IPS DF 6.9 (cell line): ENCODE data around the gene CDCA3.

Source experiments
- DNase-seq: peaks from one replicate; pipeline ENCODE4 v3.0.0-alpha.2; 2013; ENCODE audit warnings: low read depth, low spot score
- H3K27ac ChIP-seq: one replicate; pipeline ENCODE4 v1.5.1; 2013; ENCODE audit warnings: low read length, control low read depth
- H3K27me3 ChIP-seq: 2 replicates; pipeline ENCODE4 v1.6.1; 2013; ENCODE audit warnings: mild to moderate bottlenecking, low read length; ENCODE audit not compliant: control insufficient read depth, insufficient read depth
- H3K36me3 ChIP-seq: 2 replicates; pipeline ENCODE4 v1.6.1; 2013; ENCODE audit warnings: low read length; ENCODE audit not compliant: control insufficient read depth, insufficient read depth
- H3K4me1 ChIP-seq: 2 replicates; pipeline ENCODE4 v1.6.1; 2013; ENCODE audit warnings: low read length; ENCODE audit not compliant: control insufficient read depth, insufficient read depth
- H3K4me3 ChIP-seq: 2 replicates; pipeline ENCODE4 v1.5.1; 2013; ENCODE audit warnings: mild to moderate bottlenecking, low read length
- H3K9me3 ChIP-seq: 2 replicates; pipeline ENCODE4 v1.6.1; 2013; ENCODE audit warnings: low read length, inconsistent platforms; ENCODE audit not compliant: control insufficient read depth, insufficient read depth
- WGBS: extraction: QIAGEN DNeasy Blood & Tissue Kit; methylation state at CpG from one replicate; pipeline ENCODE4 v1.1.7; 2013; ENCODE audit warnings: mixed read lengths, missing lambda C conversion rate; ENCODE audit not compliant: insufficient read length, insufficient coverage; 5-methylcytosine and 5-hydroxymethylcytosine counted together

Gene CDCA3

GRCh38 chr12:6819106-6820030, 31.7 kb downstream of the CDCA3 start:
- no CpG with 5 or more reads among the region's 13 CpGs for WGBS
- H3K9me3 ChIP-seq, result no peaks in the 10 kb centered on the region
- peaks cover 19% of the 10 kb centered on the region for H3K4me1 ChIP-seq
- H3K36me3 ChIP-seq, result no peaks in the 10 kb centered on the region
- no peak overlapping the region for H3K4me3 ChIP-seq
- H3K27ac ChIP-seq, result no peak overlapping the region
- DNase-seq, result no peak
- no peaks in the 10 kb centered on the region for H3K27me3 ChIP-seq

GRCh38 chr12:6818645-6819044, 32.4 kb downstream of the CDCA3 start:
- no peak overlapping the region for H3K4me3 ChIP-seq
- no peaks in the 10 kb centered on the region for H3K27me3 ChIP-seq
- DNase-seq, result no peak

GRCh38 chr12:6818222-6818621, 32.9 kb downstream of the CDCA3 start:
- no peaks in the 10 kb centered on the region for H3K9me3 ChIP-seq
- WGBS, result no CpG with 5 or more reads among the region's 10 CpGs
- H3K27ac ChIP-seq, result no peak overlapping the region
- DNase-seq, result no peak
- H3K4me1 ChIP-seq, result peaks cover 18% of the 10 kb centered on the region
- H3K4me3 ChIP-seq, result no peak overlapping the region
- no peaks in the 10 kb centered on the region for H3K36me3 ChIP-seq
- no peaks in the 10 kb centered on the region for H3K27me3 ChIP-seq

More at GRCh38 chr12:6818645-6819044, 32.4 kb downstream of the CDCA3 start:
- Histone ChIP-seq H3K27ac (no peak overlapping the region), H3K9me3 (no peaks in the 10 kb centered on the region), H3K36me3 (no peaks in the 10 kb centered on the region), H3K4me1 (peaks cover 19% of the 10 kb centered on the region)
- WGBS, result no CpG with 5 or more reads among the region's 5 CpGs

GRCh38 chr12:6817662-6818157, 33.4 kb downstream of the CDCA3 start:
- DNase-seq, result no peak
- Histone ChIP-seq H3K27ac (no peak overlapping the region), H3K27me3 (no peaks in the 10 kb centered on the region), H3K9me3 (no peaks in the 10 kb centered on the region), H3K36me3 (no peaks in the 10 kb centered on the region), H3K4me3 (no peak overlapping the region), H3K4me1 (peaks cover 18% of the 10 kb centered on the region)
- 100% methylated on average over 18 of the region's 20 CpGs for WGBS

- Histone ChIP-seq H3K9me3 (no peaks in the 10 kb centered on the region), H3K4me3 (no peak overlapping the region), H3K27me3 (no peaks in the 10 kb centered on the region), H3K27ac (no peak overlapping the region), H3K36me3 (no peaks in the 10 kb centered on the region), H3K4me1 (peaks cover 16% of the 10 kb centered on the region)
- DNase-seq, result no peak
- no CpG with 5 or more reads among the region's 8 CpGs for WGBS
Measured at GRCh38 chr12:6817098-6817497, 34.0 kb downstream of the CDCA3 start.

- H3K4me1 ChIP-seq, result peaks cover 16% of the 10 kb centered on the region
- no peak overlapping the region for H3K27ac ChIP-seq
- DNase-seq, result no peak
- no peak overlapping the region for H3K4me3 ChIP-seq
- no CpG with 5 or more reads among the region's 3 CpGs for WGBS
- no peaks in the 10 kb centered on the region for H3K36me3 ChIP-seq
- no peaks in the 10 kb centered on the region for H3K9me3 ChIP-seq
- H3K27me3 ChIP-seq, result no peaks in the 10 kb centered on the region
Measured at GRCh38 chr12:6816598-6816997, 34.5 kb downstream of the CDCA3 start.

- H3K27me3 ChIP-seq, result no peaks in the 10 kb centered on the region
- no peak overlapping the region for H3K27ac ChIP-seq
- no peak overlapping the region for H3K4me3 ChIP-seq
- no peaks in the 10 kb centered on the region for H3K9me3 ChIP-seq
- DNase-seq, result no peak
- WGBS, result no CpG with 5 or more reads among the region's 4 CpGs
- peaks cover 5% of the 10 kb centered on the region for H3K4me1 ChIP-seq
- H3K36me3 ChIP-seq, result no peaks in the 10 kb centered on the region
Measured at GRCh38 chr12:6813363-6813762, 37.7 kb downstream of the CDCA3 start.

- H3K4me3 ChIP-seq, result no peak overlapping the region
- no CpG with 5 or more reads among the region's 1 CpG for WGBS
Measured at GRCh38 chr12:6810758-6811157, 40.3 kb downstream of the CDCA3 start.

GRCh38 chr12:6809056-6809455, 42.0 kb downstream of the CDCA3 start:
- Histone ChIP-seq H3K9me3 (no peaks in the 10 kb centered on the region), H3K27me3 (no peaks in the 10 kb centered on the region), H3K27ac (no peak overlapping the region), H3K36me3 (no peaks in the 10 kb centered on the region), H3K4me3 (no peak overlapping the region), H3K4me1 (no peaks in the 10 kb centered on the region)
- DNase-seq, result no peak
- no CpG with 5 or more reads among the region's 10 CpGs for WGBS

More at GRCh38 chr12:6810758-6811157, 40.3 kb downstream of the CDCA3 start:
- no peaks in the 10 kb centered on the region for H3K4me1 ChIP-seq
- no peaks in the 10 kb centered on the region for H3K9me3 ChIP-seq
- no peaks in the 10 kb centered on the region for H3K36me3 ChIP-seq
- DNase-seq, result no peak
- H3K27me3 ChIP-seq, result no peaks in the 10 kb centered on the region
- H3K27ac ChIP-seq, result no peak overlapping the region

GRCh38 chr12:6807170-6807569, 43.9 kb downstream of the CDCA3 start:
- WGBS, result no CpG with 5 or more reads among the region's 1 CpG
- Histone ChIP-seq H3K4me1 (no peaks in the 10 kb centered on the region), H3K27me3 (no peaks in the 10 kb centered on the region), H3K4me3 (no peak overlapping the region), H3K36me3 (no peaks in the 10 kb centered on the region), H3K27ac (no peak overlapping the region), H3K9me3 (no peaks in the 10 kb centered on the region)
- DNase-seq, result no peak
